Gastrocnemius medialis (tissue), 4 donors: Measurements from ENCODE around the gene STYX. TPM values are rescaled to one million over a fixed set of nuclear protein-coding genes. Genes with fewer than 3 reads are reported as not detected.

Experiments used
- ATAC-seq, 2 donors: fragments of 150-250 bp; one replicate each; pipeline ENCODE4 v1.9.1; 2016
- DNase-seq, 2 donors: peaks; one replicate each; pipeline ENCODE4 v3.0.0-alpha.2; 2019
- H3K27ac ChIP-seq, 4 donors: fragments of 200-600 bp; sonication (generic); 1 replicate in 1 of 4; 2 replicates in 3 of 4; pipeline ENCODE4 v1.5.1; 2016 to 2018; ENCODE audit warnings: mild to moderate bottlenecking in 2 of 4, moderate library complexity in 1 of 4
- H3K27me3 ChIP-seq, 3 donors: fragments of 200-600 bp; sonication (generic) in 2 of 3; 1 replicate in 1 of 3; 2 replicates in 2 of 3; pipeline versions ENCODE4 v1.5.1 to v1.6.0; 2016 to 2019; ENCODE audit warnings: mild to moderate bottlenecking in 1 of 3, moderate library complexity in 1 of 3
- H3K36me3 ChIP-seq, 2 donors: fragments of 200-600 bp; sonication (generic) in 1 of 2; one replicate each; pipeline ENCODE4 v1.5.1; 2017 to 2018
- H3K4me1 ChIP-seq, 2 donors: fragments of 200-600 bp; sonication (generic) in 1 of 2; one replicate each; pipeline ENCODE4 v1.5.1; 2016 to 2017; ENCODE audit warnings: mild to moderate bottlenecking in 2 of 2
- H3K4me3 ChIP-seq, 4 donors: fragments of 200-600 bp; sonication (generic) in 3 of 4; 1 replicate in 1 of 4; 2 replicates in 3 of 4; pipeline ENCODE4 v1.5.1; 2016 to 2019; ENCODE audit warnings: mild to moderate bottlenecking in 2 of 4
- H3K9me3 ChIP-seq, 3 donors: fragments of 200-600 bp; sonication (generic) in 2 of 3; 1 replicate in 1 of 3; 2 replicates in 2 of 3; pipeline ENCODE4 v1.5.1; 2016 to 2019
- POLR2A ChIP-seq, 2 donors: fragments of 450-650 bp; IDR thresholded peaks; one replicate each; pipeline ENCODE4 v1.6.1; 2017; ENCODE audit warnings: antibody characterized with exemption in 2 of 2, mild to moderate bottlenecking in 2 of 2, moderate library complexity in 2 of 2
- in situ Hi-C, 4 donors: fragments of 200-750 bp; cut with MboI; loops; one replicate each; pipeline versions ENCODE4 v1.15.0 to v1.8.0; 2017; ENCODE audit warnings: low sequenced_read_pairs in 4 of 4
- intact Hi-C: fragments of 100-400 bp; cut with DNase I; formaldehyde crosslinking; loops from one replicate; pipeline ENCODE4 v1.15.1; 2023; ENCODE audit warnings: low total_unique reads
- total RNA-seq, 4 donors: library from RNA; depleted of rRNA; stranded (reverse); fragments of >200 nt; gene quantifications; one replicate each; pipeline versions ENCODE4 v1.1.0 to v1.2.3, GENCODE V29; 2016
- TF ChIP-seq, protein P1 (sequence below), 5 experiments: fragments of 450-650 bp in 3 of 5; fragments of 200-600 bp in 2 of 5; sonication (generic) in 2 of 5; IDR thresholded peaks in 4 of 5; conservative IDR thresholded peaks in 1 of 5; 1 replicate in 4 of 5; 2 replicates in 1 of 5; pipeline ENCODE4 v1.5.1; 2016 to 2019; ENCODE audit warnings: antibody characterized with exemption in 5 of 5, mild to moderate bottlenecking in 3 of 5, moderate library complexity in 3 of 5

The STYX gene
- total RNA-seq, 4 donors from 2014 or later = 17.1 to 30.7 (median 20.3) TPM

DNA sequence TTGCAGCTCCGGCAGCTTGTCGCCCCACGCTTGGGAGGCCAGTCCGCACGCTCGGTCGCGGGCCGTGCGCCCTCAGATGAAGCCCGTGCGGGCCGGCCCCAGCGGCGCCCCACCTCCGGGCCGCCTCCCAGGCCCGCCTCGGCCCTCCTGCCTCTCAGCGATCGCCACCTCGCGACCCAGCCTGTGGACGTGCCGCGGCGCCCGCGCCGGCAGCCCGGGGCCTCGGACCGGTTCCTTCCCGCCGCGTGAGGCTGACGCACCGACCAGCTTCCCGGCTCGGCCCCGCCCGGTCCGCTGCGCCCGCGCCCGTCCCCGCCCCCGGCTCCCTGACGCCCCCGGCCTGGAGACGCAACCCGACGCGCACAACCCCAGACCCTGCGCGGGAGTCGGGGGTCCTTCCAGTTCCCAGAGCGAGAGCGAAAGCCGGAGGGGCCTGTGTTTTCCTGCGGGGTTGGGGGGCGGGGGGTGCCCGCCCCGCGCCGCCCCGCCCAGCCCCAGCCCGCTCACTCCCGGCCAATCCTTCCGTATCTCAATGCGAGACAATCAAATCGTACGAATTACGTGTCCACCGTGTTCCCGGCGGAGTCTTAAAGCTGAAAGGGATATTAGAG, 34.4 kb upstream of the STYX start, which contains the start of gene ERO1A:
Gene ERO1A (minus strand): TSS at position 78 of the 611 bp plus-strand sequence. CDS start 77 bp downstream, at position 1.
- H3K27me3 ChIP-seq = no peaks in the 10 kb centered on the region
- intact Hi-C loops = loop anchor here (1.0 kb wide), 2 partner anchors 35 to 142 kb away; partner anchors contain the start of gene STYX
- ATAC-seq = peak; percentile 95
- H3K4me3 ChIP-seq = peak within 1 kb of the TSS; percentile 72 to 98 (median 86)
- TF ChIP-seq, protein P1, sequence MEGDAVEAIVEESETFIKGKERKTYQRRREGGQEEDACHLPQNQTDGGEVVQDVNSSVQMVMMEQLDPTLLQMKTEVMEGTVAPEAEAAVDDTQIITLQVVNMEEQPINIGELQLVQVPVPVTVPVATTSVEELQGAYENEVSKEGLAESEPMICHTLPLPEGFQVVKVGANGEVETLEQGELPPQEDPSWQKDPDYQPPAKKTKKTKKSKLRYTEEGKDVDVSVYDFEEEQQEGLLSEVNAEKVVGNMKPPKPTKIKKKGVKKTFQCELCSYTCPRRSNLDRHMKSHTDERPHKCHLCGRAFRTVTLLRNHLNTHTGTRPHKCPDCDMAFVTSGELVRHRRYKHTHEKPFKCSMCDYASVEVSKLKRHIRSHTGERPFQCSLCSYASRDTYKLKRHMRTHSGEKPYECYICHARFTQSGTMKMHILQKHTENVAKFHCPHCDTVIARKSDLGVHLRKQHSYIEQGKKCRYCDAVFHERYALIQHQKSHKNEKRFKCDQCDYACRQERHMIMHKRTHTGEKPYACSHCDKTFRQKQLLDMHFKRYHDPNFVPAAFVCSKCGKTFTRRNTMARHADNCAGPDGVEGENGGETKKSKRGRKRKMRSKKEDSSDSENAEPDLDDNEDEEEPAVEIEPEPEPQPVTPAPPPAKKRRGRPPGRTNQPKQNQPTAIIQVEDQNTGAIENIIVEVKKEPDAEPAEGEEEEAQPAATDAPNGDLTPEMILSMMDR (IDR thresholded peaks at IDR 0.05 in 4 of 5, conservative IDR thresholded peaks at IDR 0.05 in 1 of 5) = no peak
- peak; percentile 84 for TF ChIP-seq POLR2A (IDR thresholded peaks at IDR 0.05)
- H3K27ac ChIP-seq = peak within 1 kb of the TSS; percentile 95 to 98 (median 96)
- in situ Hi-C loops = loop anchor here in 2 of 4 donors (10.0 kb wide), 2 partner anchors 141 to 259 kb away; partner anchors contain the start of genes FERMT2 (in 1 of the 2), GPR137C (in 1 of the 2) and TXNDC16 (in 1 of the 2)
- DNase-seq = peak; percentile 79 to 81
- no peaks in the 10 kb centered on the region for H3K36me3 ChIP-seq
- H3K4me1 ChIP-seq = peaks cover 8 to 19% of the 10 kb centered on the region in 2 donors
- H3K9me3 ChIP-seq = no peaks in the 10 kb centered on the region

DNA sequence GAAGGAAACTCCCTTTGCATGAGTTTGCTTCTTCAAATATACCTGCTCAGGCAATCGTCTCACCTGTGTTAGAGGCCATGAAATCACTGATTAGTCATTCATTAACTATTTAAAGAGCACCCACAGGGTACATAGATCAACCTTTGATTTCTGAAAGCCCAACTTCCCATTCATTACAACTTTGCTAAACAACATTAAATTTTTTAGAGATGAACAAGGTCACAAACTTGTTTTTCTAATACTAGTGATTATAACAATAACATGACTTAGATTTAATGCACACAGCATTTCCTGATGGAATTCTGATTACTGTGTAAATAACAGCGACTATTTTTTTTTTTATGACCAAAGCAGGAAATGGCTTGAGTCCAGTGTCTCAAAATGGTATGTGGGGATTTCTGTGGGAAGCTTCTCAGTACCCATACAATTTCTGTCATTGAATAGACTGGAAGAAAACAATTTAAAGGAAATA, 29.2 kb upstream of the STYX start:
- H3K27me3 ChIP-seq = no peaks in the 10 kb centered on the region
- no peak for DNase-seq
- H3K36me3 ChIP-seq = no peaks in the 10 kb centered on the region
- intact Hi-C loops (no loop called here), in situ Hi-C loops (no loop called here)
- no peak overlapping the region for H3K4me3 ChIP-seq
- TF ChIP-seq, protein P1 (IDR thresholded peaks at IDR 0.05 in 4 of 5, conservative IDR thresholded peaks at IDR 0.05 in 1 of 5) = no peak
- TF ChIP-seq POLR2A (IDR thresholded peaks at IDR 0.05) = no peak
- H3K9me3 ChIP-seq = no peaks in the 10 kb centered on the region
- no peak for ATAC-seq
- H3K27ac ChIP-seq = peak overlapping the region in 3 of 4 donors; percentile 17 to 48 (median 46)
- peaks cover 0 to 3% of the 10 kb centered on the region in 2 donors for H3K4me1 ChIP-seq

DNA sequence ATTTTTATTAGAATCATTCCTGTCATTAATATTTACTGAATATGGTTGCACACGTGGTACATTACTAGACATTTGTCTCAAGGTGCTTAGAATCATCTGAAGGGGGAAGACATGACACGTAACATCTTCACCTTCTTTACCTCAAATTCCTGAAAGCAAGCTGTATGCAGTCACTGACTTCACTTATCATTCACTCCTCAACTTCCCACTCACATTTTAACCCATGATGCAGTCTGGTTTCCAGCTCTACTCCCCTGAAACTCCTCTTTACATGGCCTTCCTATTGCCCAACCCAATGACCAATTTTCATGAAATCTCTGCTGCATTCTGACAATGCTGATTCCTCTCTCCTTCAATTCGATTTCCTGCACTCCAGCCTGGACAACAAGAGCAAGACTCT, 28.7 kb upstream of the STYX start:
- no peaks in the 10 kb centered on the region for H3K36me3 ChIP-seq
- intact Hi-C loops = no loop called here
- no peak for DNase-seq
- H3K4me3 ChIP-seq = no peak overlapping the region
- no peaks in the 10 kb centered on the region for H3K27me3 ChIP-seq
- ATAC-seq = no peak
- peak overlapping the region in 3 of 4 donors; percentile 13 to 48 (median 46) for H3K27ac ChIP-seq
- no peaks in the 10 kb centered on the region for H3K9me3 ChIP-seq
- no peak for TF ChIP-seq POLR2A (IDR thresholded peaks at IDR 0.05)
- TF ChIP-seq, protein P1 (IDR thresholded peaks at IDR 0.05 in 4 of 5, conservative IDR thresholded peaks at IDR 0.05 in 1 of 5) = no peak
- in situ Hi-C loops = no loop called here
- H3K4me1 ChIP-seq = peaks cover 0 to under 1% of the 10 kb centered on the region in 2 donors

DNA sequence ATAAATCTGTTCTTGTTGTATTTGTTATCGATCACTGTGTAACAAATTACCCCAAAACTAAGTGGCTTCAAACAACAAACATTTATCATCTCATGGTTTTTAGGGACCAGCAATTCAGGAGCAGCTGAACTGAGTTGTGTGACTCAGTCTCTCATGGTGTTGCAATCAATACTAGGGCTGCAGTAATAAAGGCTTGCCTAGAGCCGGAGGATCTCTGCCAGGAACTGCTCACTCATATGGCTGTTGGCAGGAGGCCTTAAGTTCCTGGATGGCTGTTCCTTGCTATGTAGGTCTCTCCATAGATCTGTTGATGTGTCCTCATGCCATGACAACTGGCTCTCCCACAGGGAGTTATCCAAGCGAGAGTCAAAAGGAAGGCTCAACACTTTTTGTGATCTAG, 26.7 kb upstream of the STYX start:
- no peaks in the 10 kb centered on the region for H3K9me3 ChIP-seq
- DNase-seq (no peak), ATAC-seq (no peak)
- H3K36me3 ChIP-seq = peaks cover 0 to under 1% of the 10 kb centered on the region in 2 donors
- H3K27me3 ChIP-seq = no peaks in the 10 kb centered on the region
- in situ Hi-C loops = no loop called here
- intact Hi-C loops = no loop called here
- H3K4me1 ChIP-seq = peaks cover 2 to 6% of the 10 kb centered on the region in 2 donors
- H3K4me3 ChIP-seq = no peak overlapping the region
- no peak overlapping the region for H3K27ac ChIP-seq
- TF ChIP-seq POLR2A (IDR thresholded peaks at IDR 0.05) = no peak
- TF ChIP-seq, protein P1 (IDR thresholded peaks at IDR 0.05 in 4 of 5, conservative IDR thresholded peaks at IDR 0.05 in 1 of 5) = no peak
